ENCODE results near the gene F13A1.

DNA sequence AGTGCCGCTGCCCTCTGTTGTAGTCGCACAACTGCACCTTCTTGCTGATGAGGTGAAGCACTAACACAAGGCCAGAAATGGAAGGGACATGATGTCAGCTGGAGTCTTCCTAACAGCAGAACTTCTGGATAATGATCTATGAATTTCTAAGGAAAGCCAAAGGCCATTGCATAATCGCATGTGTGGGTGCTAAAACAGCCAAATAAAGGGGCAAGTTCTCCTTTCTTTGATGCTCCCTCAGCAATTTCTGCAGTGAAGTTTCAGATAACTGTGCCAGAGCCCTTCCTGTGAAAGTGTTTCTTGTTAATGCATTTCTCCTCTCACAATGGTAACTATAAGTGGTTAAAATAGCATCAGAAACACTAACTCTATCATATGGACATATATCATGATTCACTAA lies 8.0 kb upstream of the F13A1 start:
- TF ChIP-seq, protein P1, sequence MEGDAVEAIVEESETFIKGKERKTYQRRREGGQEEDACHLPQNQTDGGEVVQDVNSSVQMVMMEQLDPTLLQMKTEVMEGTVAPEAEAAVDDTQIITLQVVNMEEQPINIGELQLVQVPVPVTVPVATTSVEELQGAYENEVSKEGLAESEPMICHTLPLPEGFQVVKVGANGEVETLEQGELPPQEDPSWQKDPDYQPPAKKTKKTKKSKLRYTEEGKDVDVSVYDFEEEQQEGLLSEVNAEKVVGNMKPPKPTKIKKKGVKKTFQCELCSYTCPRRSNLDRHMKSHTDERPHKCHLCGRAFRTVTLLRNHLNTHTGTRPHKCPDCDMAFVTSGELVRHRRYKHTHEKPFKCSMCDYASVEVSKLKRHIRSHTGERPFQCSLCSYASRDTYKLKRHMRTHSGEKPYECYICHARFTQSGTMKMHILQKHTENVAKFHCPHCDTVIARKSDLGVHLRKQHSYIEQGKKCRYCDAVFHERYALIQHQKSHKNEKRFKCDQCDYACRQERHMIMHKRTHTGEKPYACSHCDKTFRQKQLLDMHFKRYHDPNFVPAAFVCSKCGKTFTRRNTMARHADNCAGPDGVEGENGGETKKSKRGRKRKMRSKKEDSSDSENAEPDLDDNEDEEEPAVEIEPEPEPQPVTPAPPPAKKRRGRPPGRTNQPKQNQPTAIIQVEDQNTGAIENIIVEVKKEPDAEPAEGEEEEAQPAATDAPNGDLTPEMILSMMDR (IDR thresholded peaks at IDR 0.05; ENCODE audit: insufficient read depth, low read length, poor library complexity, severe bottlenecking), result no peak
- no peak for TF ChIP-seq EZH2phosphoT487 (conservative IDR thresholded peaks at IDR 0.05; ENCODE audit: low read length)
